Neural cell (in vitro differentiated cells): ENCODE measurements around the gene PLOD2. TPM values are rescaled to one million over a fixed set of nuclear protein-coding genes. Genes with fewer than 3 reads are reported as not detected.

Source experiments
- H2AFZ ChIP-seq: fragments of 200-600, 300-800 bp; sonication (generic), shearing (Covaris generic); 2 replicates; pipeline ENCODE4 v1.6.0; 2014; ENCODE audit warnings: low read depth, mild to moderate bottlenecking, antibody characterized with exemption, low read length, moderate library complexity
- H3F3A ChIP-seq: fragments of 200-600 bp; shearing (Covaris generic); 2 replicates; pipeline ENCODE4 v1.6.1; 2016; ENCODE audit warnings: mild to moderate bottlenecking, moderate library complexity, mixed read lengths, antibody characterized with exemption, low read length; ENCODE audit not compliant: insufficient read depth, poor library complexity, severe bottlenecking
- H3K27ac ChIP-seq: fragments of 200-600, 300-800 bp; sonication (generic), shearing (Covaris generic); 2 replicates; pipeline ENCODE4 v1.5.1; 2014; ENCODE audit warnings: mild to moderate bottlenecking, low read length, moderate library complexity
- H3K27me3 ChIP-seq: fragments of 300-800, 200-600 bp; sonication (generic), shearing (Covaris generic); 2 replicates; pipeline ENCODE4 v1.6.0; 2014; ENCODE audit warnings: mild to moderate bottlenecking, low read depth, low read length, moderate library complexity; ENCODE audit not compliant: insufficient read depth
- H3K36me3 ChIP-seq: fragments of 300-800, 200-600 bp; sonication (generic), shearing (Covaris generic); 2 replicates; pipeline ENCODE4 v1.5.1; 2014; ENCODE audit warnings: mild to moderate bottlenecking, antibody characterized with exemption, low read length, moderate library complexity; ENCODE audit not compliant: insufficient read depth
- H3K4me2 ChIP-seq: fragments of 300-800, 200-600 bp; sonication (generic), shearing (Covaris generic); 2 replicates; pipeline ENCODE4 v1.6.0; 2014; ENCODE audit warnings: mild to moderate bottlenecking, low read length
- H3K4me3 ChIP-seq: fragments of 300-800, 200-600 bp; sonication (generic), shearing (Covaris generic); 2 replicates; pipeline ENCODE4 v1.5.1; 2014; ENCODE audit warnings: mild to moderate bottlenecking, low read length, moderate library complexity
- H3K79me2 ChIP-seq: fragments of 200-600 bp; shearing (Covaris generic); replicated peaks from 2 replicates; pipeline ENCODE4 v1.6.0; 2014; ENCODE audit warnings: mild to moderate bottlenecking, low read length, moderate library complexity; ENCODE audit not compliant: insufficient read depth
- H3K9ac ChIP-seq: fragments of 300-800, 200-600 bp; sonication (generic), shearing (Covaris generic); 2 replicates; pipeline ENCODE4 v1.6.1; 2016; ENCODE audit warnings: mild to moderate bottlenecking, low read length, mixed read lengths
- H3K9me2 ChIP-seq: fragments of 200-600 bp; shearing (Covaris generic); 2 replicates; pipeline ENCODE4 v1.6.1; 2016; ENCODE audit warnings: mild to moderate bottlenecking, low read length, mixed read lengths; ENCODE audit not compliant: insufficient read depth
- H3K9me3 ChIP-seq: fragments of 200-600, 300-800 bp; sonication (generic), shearing (Covaris generic); 2 replicates; pipeline ENCODE4 v1.6.1; 2016; ENCODE audit warnings: mild to moderate bottlenecking, mixed run types, low read length, moderate library complexity, mixed read lengths
- H4K20me1 ChIP-seq: fragments of 200-600 bp; shearing (Covaris generic); 2 replicates; pipeline ENCODE4 v1.6.1; 2016; ENCODE audit warnings: mild to moderate bottlenecking, mixed run types; ENCODE audit not compliant: insufficient read depth
- CTCF ChIP-seq: fragments of 450-650 bp; IDR thresholded peaks from 2 replicates; pipeline ENCODE4 v1.5.1; 2014; ENCODE audit warnings: antibody characterized with exemption, mild to moderate bottlenecking, moderate library complexity; ENCODE audit not compliant: poor library complexity, severe bottlenecking
- EP300 ChIP-seq: fragments of 450-650 bp; conservative IDR thresholded peaks from 2 replicates; pipeline ENCODE4 v1.6.1; 2014; ENCODE audit warnings: antibody characterized with exemption, mild to moderate bottlenecking, moderate library complexity; ENCODE audit not compliant: poor library complexity, severe bottlenecking
- EZH2 ChIP-seq: fragments of 200-600, 300-800 bp; shearing (Covaris generic), sonication (generic); IDR thresholded peaks from 2 replicates; pipeline ENCODE4 v1.6.1; 2014; ENCODE audit warnings: antibody characterized with exemption, low read length, borderline replicate concordance, mild to moderate bottlenecking; ENCODE audit not compliant: insufficient read depth, poor library complexity, severe bottlenecking
- MXI1 ChIP-seq: fragments of 450-650 bp; conservative IDR thresholded peaks from 2 replicates; pipeline ENCODE4 v1.6.1; 2014; ENCODE audit warnings: antibody characterized with exemption, mild to moderate bottlenecking; ENCODE audit not compliant: poor library complexity, severe bottlenecking
- POLR2AphosphoS5 ChIP-seq: IDR thresholded peaks from 2 replicates; pipeline ENCODE4 v1.6.1; 2012
- RAD21 ChIP-seq: fragments of 450-650 bp; conservative IDR thresholded peaks from 2 replicates; pipeline ENCODE4 v1.6.1; 2014; ENCODE audit warnings: antibody characterized with exemption, mild to moderate bottlenecking, moderate library complexity
- REST ChIP-seq: IDR thresholded peaks from 2 replicates; pipeline ENCODE4 v1.6.1; 2012; ENCODE audit warnings: borderline replicate concordance
- SMC3 ChIP-seq: fragments of 450-650 bp; conservative IDR thresholded peaks from 2 replicates; pipeline ENCODE4 v1.6.1; 2014; ENCODE audit warnings: antibody characterized with exemption, mild to moderate bottlenecking, moderate library complexity; ENCODE audit not compliant: poor library complexity
- TAF1 ChIP-seq: IDR thresholded peaks from 2 replicates; pipeline ENCODE4 v1.6.1; 2012; ENCODE audit warnings: low read depth
- polyA plus RNA-seq: library from polyadenylated mRNA; depleted of rRNA; stranded (reverse); fragments of >200 nt; gene quantifications from 2 replicates; pipeline ENCODE4 v1.2.3, GENCODE V29; 2014

Gene PLOD2
- polyA plus RNA-seq, 1 donor from 2014 or later, result 5.6 TPM

- Histone ChIP-seq H3K36me3 (no peaks in the 10 kb centered on the region), H3K27ac (no peak overlapping the region), H3K9me2 (no peaks in the 10 kb centered on the region), H3K4me2 (no peak overlapping the region), H3K9ac (no peak overlapping the region), H3K9me3 (no peaks in the 10 kb centered on the region), H4K20me1 (no peaks in the 10 kb centered on the region), H3K4me3 (no peak overlapping the region), H3K27me3 (no peaks in the 10 kb centered on the region), H3K79me2 (no peaks in the 10 kb centered on the region), H3F3A (no peaks in the 10 kb centered on the region), H2AFZ (no peak overlapping the region)
- TF ChIP-seq RAD21 (no peak), MXI1 (no peak), EP300 (no peak), CTCF (no peak), TAF1 (no peak), EZH2 (no peak), POLR2AphosphoS5 (no peak), REST (no peak), SMC3 (no peak)
Measured at GRCh38 chr3:146036281-146036680, 124.7 kb downstream of the PLOD2 start.

- TF ChIP-seq RAD21, result no peak
- TF ChIP-seq SMC3, result no peak
- no peak for TF ChIP-seq MXI1
- TF ChIP-seq REST, result no peak
- no peak for TF ChIP-seq TAF1
- TF ChIP-seq CTCF, result no peak
- H4K20me1 ChIP-seq, result no peaks in the 10 kb centered on the region
- no peak overlapping the region for H3K27ac ChIP-seq
- no peaks in the 10 kb centered on the region for H3K27me3 ChIP-seq
- H3K36me3 ChIP-seq, result no peaks in the 10 kb centered on the region
- no peaks in the 10 kb centered on the region for H3K79me2 ChIP-seq
- H3K9ac ChIP-seq, result no peak overlapping the region
- H3K9me3 ChIP-seq, result no peaks in the 10 kb centered on the region
- H3F3A ChIP-seq, result no peaks in the 10 kb centered on the region
- H3K9me2 ChIP-seq, result no peaks in the 10 kb centered on the region
- H3K4me2 ChIP-seq, result no peak overlapping the region
- no peak overlapping the region for H3K4me3 ChIP-seq
- H2AFZ ChIP-seq, result no peak overlapping the region
Measured at GRCh38 chr3:146035366-146035765, 125.6 kb downstream of the PLOD2 start.
